GM18873 (cell line): Measurements from ENCODE around the gene ZNF263.

Source experiments
- ATAC-seq: cut with Tn5 transposase; IDR thresholded peaks from one replicate; pipeline ENCODE4 v1.9.1; 2021; ENCODE audit warnings: mild to moderate bottlenecking, moderate library complexity, moderate number of reproducible peaks; ENCODE audit not compliant: unreplicated experiment, low FRiP score

The ZNF263 gene

DNA sequence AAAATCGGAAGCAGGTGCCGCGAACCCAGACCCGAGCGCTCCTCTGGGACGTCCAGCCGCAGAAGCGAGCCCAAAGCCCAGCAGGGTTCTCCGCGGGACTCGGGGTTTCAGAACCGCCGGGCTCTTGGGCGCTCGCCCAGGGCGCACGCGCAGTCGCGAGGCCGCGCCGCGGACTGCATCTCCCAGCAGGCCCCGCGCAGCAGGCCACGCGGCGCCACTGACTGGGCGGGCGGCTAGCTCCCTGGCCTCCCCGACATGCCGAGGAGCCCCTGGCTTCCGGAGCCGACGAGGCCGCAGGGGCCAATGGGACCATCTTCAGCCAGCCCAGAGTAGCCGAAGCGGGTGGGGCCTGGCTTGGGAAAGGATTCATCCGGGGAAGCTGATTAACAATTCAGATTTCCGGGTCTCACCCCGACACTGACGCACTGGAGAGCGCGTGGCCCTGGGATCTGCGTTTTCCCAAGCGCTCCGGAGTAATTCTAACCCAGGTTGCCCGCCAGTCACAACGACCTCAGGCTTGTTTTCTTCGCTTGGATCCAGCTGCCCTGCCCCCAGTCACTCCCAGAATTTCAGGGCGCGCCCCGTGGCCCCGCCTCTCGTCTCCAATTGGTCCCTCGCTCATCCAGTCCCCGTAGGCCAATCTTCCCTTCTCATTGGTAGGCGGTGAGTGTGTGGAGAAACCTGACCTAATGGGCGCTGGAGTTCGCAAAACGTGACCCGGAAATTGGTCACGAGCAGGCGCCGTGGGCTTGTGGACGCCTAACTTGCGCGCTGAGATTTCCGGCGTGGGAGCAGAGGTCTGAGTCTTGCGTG is at the start of gene ZNF263:
TSS of gene ZNF263 (plus strand) at position 762 of the 813 bp plus-strand sequence. CDS start 328 bp downstream, outside the sequence.
- ATAC-seq = peak; percentile 75

DNA sequence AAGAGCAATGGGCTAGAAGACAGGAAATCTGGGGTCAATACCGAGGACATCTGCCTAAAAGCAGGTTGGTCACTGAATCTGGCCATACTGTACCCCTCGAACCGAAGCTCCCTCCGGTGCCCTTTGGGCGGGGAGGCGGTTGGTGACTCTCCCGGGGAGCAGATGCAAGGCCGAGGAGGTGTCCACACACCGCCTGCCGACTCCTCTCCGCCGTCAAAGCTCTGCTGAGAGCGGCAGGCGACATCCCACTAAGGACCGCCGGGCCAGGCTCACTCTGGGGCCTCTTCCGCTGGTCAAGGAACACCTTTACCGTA is 48.8 kb upstream of the ZNF263 start:
- no peak for ATAC-seq

DNA sequence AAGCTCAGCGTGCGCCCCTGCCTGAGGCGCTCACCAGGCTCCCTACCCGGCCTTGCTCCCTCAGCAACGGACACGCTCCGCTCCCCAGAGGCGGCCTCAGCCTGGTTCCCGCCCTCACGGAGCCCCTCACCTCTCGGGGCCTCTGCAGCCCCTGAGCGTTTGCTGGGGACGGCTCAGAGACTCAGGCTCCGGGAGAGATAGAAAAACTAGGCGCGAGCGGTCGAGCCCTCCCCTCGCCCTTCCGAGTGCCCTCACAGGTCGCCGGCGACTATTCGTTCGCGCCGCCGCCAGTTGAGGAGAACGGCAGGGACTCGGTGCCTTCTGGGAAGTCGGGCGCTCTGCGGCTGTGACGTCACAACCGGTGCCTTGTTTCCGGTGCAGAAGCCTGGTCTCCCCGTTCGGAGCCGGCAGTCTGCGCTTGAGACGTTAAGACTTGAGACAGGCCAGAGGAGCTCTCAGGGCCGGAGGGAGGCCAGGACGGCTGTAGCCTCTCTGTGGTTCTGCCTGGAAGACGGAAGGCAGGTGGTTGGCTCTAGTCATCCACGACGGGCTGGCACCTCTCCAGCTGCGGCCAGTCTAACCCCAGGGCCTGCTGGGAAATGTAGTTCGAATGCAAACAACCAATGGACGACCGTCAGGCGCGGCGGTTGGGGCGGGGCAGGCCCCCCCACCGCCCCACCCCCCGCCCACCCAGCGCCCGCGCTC is 48.3 kb upstream of the ZNF263 start, which contains the start of gene ZNF200:
TSS of gene ZNF200 (minus strand) at position 302 of the 705 bp plus-strand sequence. CDS start 1,403 bp downstream, outside the sequence.
- peak; percentile 82 for ATAC-seq

DNA sequence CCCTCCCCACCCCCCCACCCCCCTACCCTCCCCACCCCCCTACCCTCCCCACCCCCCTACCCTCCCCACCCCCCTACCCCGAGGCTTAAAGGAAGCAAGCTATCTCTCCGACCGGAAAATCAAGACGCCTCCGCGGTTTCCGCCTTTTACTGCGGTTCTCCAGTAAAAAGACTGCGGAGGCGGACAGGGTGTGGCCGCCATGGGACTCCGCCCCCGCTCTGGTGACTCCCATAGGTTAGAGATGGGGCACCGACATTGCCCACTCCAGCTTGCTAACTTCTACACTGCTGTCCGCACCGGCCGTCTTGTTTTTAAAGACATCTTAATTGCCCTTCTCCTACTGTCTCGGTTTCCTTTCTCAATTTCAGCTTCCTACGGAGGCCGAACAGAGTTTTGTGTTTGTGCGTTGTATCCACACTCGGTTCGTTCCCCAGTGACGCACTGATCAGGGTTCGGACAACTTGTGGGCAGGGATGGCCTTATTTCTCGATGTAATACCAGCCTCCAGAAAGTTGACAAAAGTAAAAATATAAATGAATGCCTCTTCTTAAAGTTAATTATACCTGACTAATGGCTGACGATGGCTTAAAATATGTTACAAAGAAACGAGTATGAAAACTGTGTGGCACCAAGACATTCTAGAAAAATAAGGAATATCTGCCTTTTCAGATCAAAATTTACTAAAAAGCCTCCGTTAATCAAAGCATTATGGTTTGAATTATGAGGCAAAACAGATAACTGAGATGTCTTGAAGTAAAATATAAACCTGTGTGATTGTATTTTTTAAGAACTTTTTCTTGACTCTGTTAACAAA is 47.2 kb upstream of the ZNF263 start:
- ATAC-seq = no peak

DNA sequence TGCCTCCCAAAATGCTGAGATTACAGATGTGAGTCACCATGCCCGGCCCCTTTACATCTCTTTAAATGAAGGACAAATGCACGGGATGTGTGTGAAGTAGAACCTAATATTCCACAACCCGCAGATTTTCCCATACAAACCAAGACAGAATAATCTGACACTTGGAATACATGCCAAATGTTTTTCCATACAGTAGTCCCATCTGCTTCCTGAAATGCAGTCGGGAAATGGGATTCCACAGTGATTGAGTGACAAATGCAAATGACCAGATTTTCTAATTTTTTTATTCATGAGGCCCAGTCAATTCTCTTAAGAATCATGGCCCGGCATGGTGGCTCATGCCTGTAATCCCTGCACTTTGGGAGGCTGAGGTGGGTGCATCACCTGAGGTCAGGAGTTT is 41.5 kb upstream of the ZNF263 start:
- no peak for ATAC-seq

DNA sequence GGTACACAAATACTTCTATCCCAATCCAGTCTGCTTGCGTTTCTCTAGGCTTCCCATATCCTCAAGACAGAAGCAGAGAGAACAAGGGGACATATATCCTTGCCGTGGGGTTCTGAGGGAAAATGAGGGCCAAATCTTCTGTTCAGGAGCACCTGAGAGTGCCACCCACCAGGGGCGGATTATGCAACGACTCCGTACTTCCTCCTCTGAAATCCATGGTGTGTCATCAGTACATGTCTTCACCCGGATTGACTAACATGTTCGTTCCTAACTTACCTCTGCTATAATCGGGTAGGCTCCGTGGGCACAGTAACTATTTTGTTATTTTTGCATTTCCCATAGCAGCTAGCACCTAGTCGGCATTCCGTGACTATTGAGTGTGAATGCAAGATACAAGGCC is 40.6 kb upstream of the ZNF263 start:
- ATAC-seq = no peak

DNA sequence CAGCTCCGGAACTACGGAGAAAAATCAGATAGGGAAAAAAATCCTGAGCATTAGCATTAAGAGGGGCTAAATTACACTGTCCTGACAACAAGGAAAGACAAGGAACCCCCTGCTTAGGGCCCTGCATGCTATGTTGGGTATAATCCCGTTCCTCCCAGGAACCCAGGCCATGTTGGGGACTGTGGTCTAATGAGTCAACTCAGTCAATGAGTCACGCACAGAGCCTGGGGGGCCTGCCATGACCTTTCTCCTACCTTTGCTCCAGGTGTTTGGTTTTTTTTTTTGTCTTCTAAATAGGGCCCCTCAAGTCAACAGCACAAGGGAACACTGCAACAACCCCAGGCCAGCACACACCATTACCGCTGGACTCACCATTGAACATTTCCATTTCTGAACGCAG is 39.4 kb upstream of the ZNF263 start:
- ATAC-seq = no peak

DNA sequence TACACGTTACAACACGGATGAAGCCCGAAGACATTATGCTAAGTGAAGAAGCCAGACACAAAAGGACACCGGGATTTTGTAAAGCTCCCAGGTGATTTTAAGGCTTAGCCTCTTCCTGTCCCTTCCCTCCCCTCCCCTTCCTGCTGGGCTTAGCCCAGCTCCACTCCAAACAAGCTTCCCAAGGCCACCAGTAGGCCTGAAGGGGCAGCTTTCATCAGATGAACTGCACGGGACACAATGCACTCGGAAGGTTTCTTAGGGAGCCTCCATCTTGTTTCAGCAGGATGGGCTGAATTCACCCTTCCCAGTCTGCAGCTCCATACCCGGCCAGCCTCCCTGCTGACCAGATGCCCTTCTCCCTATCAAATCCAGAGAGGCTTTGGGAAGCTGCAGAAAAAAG is 37.3 kb upstream of the ZNF263 start:
- ATAC-seq = no peak

DNA sequence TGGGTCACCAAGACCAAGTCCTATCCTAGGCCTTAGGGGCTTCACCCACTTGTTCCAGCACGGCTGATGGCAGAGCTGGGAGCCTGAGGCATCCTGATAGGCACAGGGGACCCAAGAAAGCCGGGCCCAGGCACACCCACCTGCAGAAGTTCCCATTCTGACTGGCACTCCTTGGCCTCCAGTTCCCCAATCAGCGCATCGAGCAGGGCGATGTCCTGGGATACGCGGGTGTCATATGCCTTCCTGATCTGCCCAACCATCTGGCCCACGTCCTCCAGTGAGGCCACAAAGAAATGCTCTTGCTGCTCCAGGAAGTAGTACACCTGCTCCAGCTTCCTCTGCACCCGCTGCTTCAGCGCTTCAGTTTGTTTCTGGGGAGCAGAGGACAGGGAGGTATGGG is 36.4 kb upstream of the ZNF263 start:
- ATAC-seq = no peak

DNA sequence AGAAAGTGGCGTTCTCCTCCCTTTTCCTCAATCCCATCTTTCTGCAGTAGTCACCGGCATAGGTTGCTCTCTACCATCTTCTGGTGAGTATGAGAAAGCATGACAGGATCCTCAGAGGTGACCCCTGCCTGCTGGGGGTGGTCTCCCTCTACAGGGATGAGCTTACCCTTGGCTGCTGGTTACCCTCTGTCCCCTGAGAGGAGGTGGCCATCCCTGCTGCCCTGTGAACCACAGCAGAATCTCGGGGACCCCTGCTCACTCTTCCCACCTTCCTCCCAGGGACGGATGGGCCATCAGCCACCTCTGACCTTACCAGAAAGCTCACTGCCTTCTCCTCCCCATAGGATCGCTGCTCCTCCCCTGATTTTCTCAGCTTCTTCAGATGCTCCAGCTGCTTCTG is 34.7 kb upstream of the ZNF263 start:
- ATAC-seq = no peak

DNA sequence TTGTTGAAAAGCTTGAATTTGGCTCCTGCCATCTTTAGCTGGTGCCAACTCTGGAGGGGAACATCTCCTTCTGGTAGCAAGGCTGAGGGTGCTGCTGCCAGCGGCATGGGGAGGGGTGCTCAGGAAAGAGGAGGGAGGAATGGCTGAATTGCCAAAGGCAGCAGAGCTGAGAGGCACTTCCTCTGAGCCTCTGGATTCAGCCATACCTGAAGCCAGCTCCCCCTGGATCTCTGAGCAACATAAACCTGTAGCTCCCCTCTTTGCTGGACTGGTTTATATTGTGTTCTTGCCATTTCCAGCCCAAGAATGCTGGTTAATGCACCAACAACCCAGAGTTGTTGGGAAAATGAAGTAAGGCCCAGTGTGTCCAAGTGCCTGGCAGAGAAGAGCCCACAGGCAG is 34.3 kb upstream of the ZNF263 start:
- ATAC-seq = no peak

DNA sequence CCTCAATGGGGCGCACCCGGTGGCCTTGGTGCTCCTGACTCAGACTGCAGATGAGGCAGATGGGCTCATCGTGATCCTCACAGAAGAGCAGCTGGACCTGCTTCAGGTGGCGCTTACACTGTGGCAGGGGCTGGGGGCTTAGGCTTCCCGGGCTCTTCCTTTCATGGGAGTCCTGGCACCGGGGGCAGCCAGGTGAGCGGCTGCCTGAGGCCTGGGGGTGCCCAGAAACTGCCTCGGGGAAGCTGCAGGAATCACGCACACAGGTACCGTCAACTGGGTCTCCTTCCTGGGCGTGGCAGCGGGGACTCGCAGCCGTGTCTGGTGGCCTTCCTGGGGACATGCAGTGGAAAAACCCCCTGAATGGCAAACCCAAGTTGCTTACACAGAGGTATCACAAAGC is 33.8 kb upstream of the ZNF263 start:
- no peak for ATAC-seq

DNA sequence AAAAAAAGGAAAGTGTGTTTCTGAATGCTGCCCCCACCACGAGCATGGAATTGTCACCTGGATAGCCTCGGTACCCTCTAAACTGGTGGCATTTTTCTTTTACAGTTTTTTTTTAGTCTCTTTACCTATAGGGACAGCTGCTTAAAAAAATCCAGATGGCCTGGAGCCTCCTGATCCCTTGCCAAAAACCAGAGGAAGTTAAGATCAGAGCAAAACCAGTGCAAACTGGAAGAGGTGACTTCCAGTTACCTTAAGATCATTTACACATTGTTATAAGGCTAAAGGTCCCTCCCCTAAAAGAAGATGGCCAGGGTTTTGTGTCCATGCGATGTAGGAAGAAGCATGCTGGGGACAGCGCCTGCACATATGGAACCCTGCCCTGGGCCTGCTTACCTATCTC is 30.3 kb upstream of the ZNF263 start:
- no peak for ATAC-seq

DNA sequence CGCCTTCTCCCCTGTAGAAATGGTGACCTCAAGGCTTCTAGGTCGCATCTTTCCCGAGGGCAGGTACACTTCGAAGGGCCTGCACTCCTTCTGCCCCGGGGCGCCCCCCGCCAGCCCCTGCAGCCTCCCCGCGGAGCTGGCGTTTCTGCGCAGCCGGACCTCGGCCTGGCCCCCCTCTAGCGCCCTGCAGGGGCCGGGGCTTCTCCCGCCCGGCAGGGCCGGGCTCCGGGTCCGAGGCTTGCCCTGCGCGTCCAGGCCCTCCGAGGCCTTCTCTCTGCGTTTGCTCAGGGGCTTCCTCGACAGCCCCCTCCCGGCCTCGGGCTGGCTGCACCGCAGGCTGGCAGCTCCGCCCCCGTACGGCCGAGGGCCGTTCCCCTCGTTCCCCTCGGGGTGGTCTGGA is 29.0 kb upstream of the ZNF263 start:
- no peak for ATAC-seq

DNA sequence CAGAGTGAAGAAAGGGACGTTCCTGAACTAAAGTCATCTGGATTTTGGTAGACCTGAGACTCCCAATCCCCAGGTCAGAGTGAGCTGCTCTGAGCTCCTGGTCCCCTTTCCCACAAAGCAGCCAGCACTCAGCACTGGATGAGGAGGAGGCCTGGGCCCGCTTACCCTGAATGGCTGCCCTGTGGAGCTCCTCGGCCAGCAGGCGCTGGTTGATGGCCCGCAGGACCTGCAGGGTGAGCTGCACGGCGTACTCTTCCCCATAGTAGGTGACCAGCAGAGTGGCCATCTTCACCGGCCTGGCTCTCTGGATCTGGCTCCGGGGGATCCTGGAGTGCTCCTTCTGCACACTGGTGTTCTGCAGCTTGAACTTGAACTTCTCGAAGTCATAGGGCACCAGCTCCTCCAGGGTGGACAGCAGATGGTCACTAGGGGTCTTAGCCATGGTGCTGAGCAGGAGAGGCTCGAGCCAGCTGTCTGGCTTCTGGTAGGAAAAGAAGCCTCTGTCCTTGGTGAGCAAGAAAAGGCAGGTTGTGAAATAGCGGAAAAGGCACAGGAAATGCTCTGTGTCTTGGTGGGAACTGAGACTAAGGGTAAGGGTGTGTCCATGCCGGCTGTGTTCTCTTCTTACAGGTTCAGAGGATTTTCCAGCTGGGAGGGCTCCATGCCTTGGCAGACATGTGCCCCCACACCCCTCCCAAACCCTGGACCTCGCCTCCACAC is 27.0 kb upstream of the ZNF263 start, which contains the start of gene MEFV:
TSS of gene MEFV (minus strand) at position 488 of the 720 bp plus-strand sequence. CDS start at position 442, 46 bp downstream.
- ATAC-seq = no peak

DNA sequence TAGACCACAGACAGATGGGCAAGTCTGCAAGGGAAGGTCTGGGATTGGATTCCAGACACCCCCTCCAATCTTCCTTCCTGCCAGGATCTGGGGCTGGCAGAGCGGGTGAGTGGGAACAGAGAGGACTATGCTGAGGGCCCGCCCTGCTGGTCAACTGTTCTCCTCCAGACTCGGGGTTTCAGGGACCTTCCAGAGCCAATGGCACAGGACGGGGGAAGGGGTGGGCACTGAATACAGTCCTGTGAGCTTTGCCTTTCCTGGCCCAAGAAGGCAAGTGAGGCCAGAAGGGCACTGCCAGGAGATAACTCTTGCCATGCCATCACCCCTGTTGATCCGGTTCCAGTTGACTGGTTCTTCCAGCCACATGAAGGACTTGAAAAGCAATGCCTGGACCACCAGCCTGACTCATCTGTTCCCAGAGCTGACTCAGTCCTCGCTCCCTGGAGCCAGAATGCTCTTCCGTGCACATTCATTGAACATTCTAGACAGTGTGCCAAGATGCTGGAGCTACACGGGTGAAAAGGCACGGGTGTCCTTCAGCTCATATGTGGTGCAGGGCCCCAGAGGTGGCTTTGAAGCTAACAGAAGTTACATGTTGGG is 26.3 kb upstream of the ZNF263 start:
- ATAC-seq = no peak

DNA sequence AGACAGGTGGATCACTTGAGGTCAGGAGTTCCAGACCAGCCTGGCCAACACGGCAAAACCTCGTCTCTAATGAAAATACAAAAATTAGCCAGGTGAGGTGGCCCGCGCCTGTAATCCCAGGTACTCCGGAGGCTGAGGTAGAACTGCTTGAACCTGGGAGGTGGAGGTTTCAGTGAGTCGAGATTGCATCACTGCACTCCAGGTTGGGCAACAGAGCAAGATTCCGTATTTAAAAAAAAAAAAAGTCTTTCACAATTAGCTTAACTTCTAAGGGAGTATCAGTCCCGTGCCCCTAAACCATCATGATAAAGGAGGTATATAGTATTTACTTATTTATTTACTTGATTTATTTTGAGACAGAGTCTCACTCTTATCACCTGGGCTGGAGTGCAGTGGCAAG is 23.5 kb upstream of the ZNF263 start:
- no peak for ATAC-seq

DNA sequence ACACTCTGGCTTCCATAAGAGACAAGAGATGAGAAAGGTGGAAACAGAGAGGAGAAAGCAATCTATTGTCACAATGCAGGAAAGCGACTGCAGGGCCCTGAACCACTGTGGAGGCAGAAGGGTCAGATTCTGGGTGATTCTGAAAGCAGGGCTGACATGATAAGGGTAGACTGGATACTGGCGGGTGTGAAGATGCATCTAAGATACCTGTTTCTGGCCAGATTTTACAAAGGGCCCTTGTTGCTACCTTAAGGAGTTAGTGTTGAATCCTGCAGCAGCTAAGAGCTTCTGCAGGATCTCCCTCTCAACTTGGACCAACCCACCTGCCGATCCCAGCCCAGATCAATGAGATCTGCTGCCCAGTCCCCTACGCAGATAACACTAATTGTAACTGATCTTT is 20.8 kb upstream of the ZNF263 start:
- ATAC-seq = no peak

DNA sequence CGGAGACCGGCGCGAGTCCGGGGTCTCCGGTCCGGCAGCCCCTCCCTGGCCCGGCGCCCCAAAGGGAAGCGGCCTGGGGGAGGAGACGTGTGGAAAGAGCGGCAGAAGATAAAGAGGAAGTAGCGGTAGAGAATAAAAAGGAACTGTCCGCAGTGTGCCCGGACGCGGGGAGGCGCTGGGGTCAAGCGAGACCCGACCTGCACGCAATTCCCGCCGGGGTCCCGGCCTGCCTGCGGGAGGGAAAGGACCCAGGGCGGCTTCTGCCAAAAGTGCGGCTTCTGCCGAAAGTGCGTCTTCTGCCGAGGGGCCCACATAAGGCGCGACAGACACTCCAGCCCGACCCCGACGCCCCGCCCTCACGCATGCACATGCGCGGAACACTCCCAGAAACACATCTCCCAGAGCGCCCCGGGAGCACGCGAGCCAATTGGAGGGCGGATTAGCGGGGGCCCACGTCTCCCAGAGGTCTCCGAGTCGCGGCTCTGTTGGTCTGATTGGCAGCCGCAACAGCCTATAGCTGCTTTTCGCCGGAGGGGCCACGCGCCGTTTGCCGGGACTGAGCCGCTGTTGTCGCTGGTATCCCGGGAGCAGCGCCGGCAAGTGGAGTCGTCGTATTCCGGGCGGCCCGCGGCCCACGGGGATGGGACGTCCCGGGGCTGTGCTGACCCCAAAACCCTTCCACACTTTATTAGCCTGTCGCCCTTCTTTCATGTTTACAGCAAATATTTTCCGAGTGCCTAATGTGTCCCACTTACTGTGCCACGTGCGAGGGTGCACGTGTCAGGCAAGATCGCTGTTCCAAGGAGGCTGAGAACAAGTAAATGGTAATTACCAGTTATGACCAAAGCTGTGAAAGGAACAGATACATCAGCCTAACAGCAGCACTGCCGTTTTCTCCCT is 18.9 kb upstream of the ZNF263 start:
- ATAC-seq = peak; percentile 74
